Mucosa of rectum (tissue), 2 donors: ENCODE measurements around the gene KAT14.
"Not testable (repeated sequence)": the region's sequence is repeated elsewhere in the genome, so short reads cannot be mapped to it uniquely, and the experiment has no call there.

Experiments
- H3K27ac ChIP-seq, 2 donors: one replicate each; pipeline ENCODE4 v1.7.0; 2013; ENCODE audit warnings: inconsistent platforms in 2 of 2, low read depth in 2 of 2, low read length in 2 of 2
- H3K27me3 ChIP-seq, 2 donors: one replicate each; pipeline ENCODE4 v1.7.0; 2013; ENCODE audit warnings: low read length in 2 of 2; ENCODE audit not compliant: control insufficient read depth in 2 of 2, insufficient read depth in 2 of 2
- H3K36me3 ChIP-seq, 2 donors: one replicate each; pipeline ENCODE4 v1.7.0; 2013; ENCODE audit warnings: low read length in 2 of 2; ENCODE audit not compliant: control insufficient read depth in 2 of 2, insufficient read depth in 2 of 2
- H3K4me1 ChIP-seq, 2 donors: one replicate each; pipeline ENCODE4 v1.7.0; 2013; ENCODE audit warnings: low read length in 2 of 2, mild to moderate bottlenecking in 1 of 2; ENCODE audit not compliant: control insufficient read depth in 2 of 2, insufficient read depth in 2 of 2
- H3K4me3 ChIP-seq, 2 donors: one replicate each; pipeline ENCODE4 v1.7.0; 2013; ENCODE audit warnings: low read length in 2 of 2
- H3K9ac ChIP-seq, 2 donors: one replicate each; pipeline ENCODE4 v1.7.0; 2013; ENCODE audit warnings: low read length in 2 of 2, low read depth in 1 of 2, mild to moderate bottlenecking in 1 of 2
- H3K9me3 ChIP-seq, 2 donors: one replicate each; pipeline ENCODE4 v1.7.0; 2013; ENCODE audit warnings: low read length in 2 of 2; ENCODE audit not compliant: control insufficient read depth in 2 of 2
- donor health status: healthy.
- donor health status: Normal muscosa, but diverticular disease.

KAT14 gene

GRCh38 chr20:18137412-18138265, at the start of gene KAT14, which contains the start of gene PET117:
KAT14 (plus strand) TSS chr20:18137863; CDS start chr20:18142661, 4,798 bp downstream.
PET117 (plus strand) TSS chr20:18137863; CDS start chr20:18137956, 93 bp downstream.
- Histone ChIP-seq H3K27ac (peak within 1 kb of the TSS; percentile 92 to 93), H3K4me1 (peaks cover 22 to 26% of the 10 kb centered on the region in 2 donors), H3K9ac (peak within 1 kb of the TSS; percentile 94), H3K27me3 (no peaks in the 10 kb centered on the region), H3K36me3 (peaks cover 7 to 8% of the 10 kb centered on the region in 2 donors), H3K9me3 (no peaks in the 10 kb centered on the region), H3K4me3 (peak within 1 kb of the TSS; percentile 96)

GRCh38 chr20:18088298-18088697, 49.4 kb upstream of the KAT14 start:
- not testable (repeated sequence) for H3K36me3 ChIP-seq, H3K9ac ChIP-seq, H3K27me3 ChIP-seq, H3K4me3 ChIP-seq, H3K9me3 ChIP-seq, H3K4me1 ChIP-seq, H3K27ac ChIP-seq

DNA sequence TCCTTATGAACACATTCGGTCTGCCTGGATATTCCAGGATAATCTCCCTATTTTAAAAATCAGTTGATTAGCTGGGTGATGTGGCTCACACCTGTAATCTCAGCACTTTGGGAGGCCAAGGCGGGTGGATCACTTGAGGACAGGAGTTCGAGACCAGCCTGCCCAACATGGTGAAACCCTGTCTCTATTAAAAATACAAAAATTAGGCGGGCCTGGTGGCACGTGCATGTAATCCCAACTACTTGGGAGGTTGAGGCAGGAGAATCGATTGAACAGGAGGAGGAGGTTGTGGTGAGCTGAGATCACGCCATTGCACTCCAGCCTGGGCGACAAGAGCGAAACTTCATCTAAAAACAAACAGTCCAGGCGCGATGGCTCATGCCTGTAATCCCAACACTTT, 48.8 kb upstream of the KAT14 start:
- H3K27ac ChIP-seq, H3K4me3 ChIP-seq, H3K4me1 ChIP-seq, H3K27me3 ChIP-seq, H3K9ac ChIP-seq, H3K9me3 ChIP-seq, H3K36me3 ChIP-seq: not testable (repeated sequence)

- no peak overlapping the region for H3K9ac ChIP-seq
- no peaks in the 10 kb centered on the region for H3K36me3 ChIP-seq
- H3K27ac ChIP-seq, result no peak overlapping the region
- peaks cover 0 to 5% of the 10 kb centered on the region in 2 donors for H3K4me1 ChIP-seq
- no peaks in the 10 kb centered on the region for H3K9me3 ChIP-seq
- H3K4me3 ChIP-seq, result no peak overlapping the region
- H3K27me3 ChIP-seq, result no peaks in the 10 kb centered on the region
Observed at GRCh38 chr20:18090044-18090443, 47.6 kb upstream of the KAT14 start.

GRCh38 chr20:18090477-18090876, 47.2 kb upstream of the KAT14 start:
- Histone ChIP-seq H3K9ac (no peak overlapping the region), H3K9me3 (no peaks in the 10 kb centered on the region), H3K27me3 (no peaks in the 10 kb centered on the region), H3K27ac (no peak overlapping the region), H3K4me3 (no peak overlapping the region), H3K4me1 (peaks cover 0 to 5% of the 10 kb centered on the region in 2 donors), H3K36me3 (no peaks in the 10 kb centered on the region)

DNA sequence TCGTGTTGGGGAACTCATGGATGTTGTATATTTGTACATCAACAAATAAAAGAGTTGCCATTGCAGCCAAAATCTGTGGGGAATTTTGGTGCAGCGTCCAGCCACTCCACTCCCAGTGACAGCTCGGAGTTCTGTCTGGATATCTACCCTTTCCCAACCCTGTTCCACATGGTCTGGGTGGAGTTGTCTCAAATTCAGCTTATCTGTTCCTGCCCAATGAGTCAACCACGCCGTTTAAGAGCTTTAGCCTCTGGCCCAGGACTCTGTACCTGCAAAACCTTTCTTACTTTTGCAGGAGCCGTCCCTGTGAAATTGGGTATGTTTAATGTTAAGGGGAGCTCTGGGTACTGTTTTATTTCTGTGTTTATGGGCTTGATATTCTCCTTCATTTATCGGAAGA, 46.0 kb upstream of the KAT14 start:
- no peak overlapping the region for H3K27ac ChIP-seq
- H3K27me3 ChIP-seq, result no peaks in the 10 kb centered on the region
- no peak overlapping the region for H3K9ac ChIP-seq
- no peaks in the 10 kb centered on the region for H3K36me3 ChIP-seq
- no peaks in the 10 kb centered on the region for H3K9me3 ChIP-seq
- H3K4me1 ChIP-seq, result peaks cover 0 to 5% of the 10 kb centered on the region in 2 donors
- H3K4me3 ChIP-seq, result no peak overlapping the region

- Histone ChIP-seq H3K9ac (no peak overlapping the region), H3K9me3 (no peaks in the 10 kb centered on the region), H3K36me3 (no peaks in the 10 kb centered on the region), H3K4me1 (peaks cover 0 to 5% of the 10 kb centered on the region in 2 donors), H3K27me3 (no peaks in the 10 kb centered on the region), H3K4me3 (no peak overlapping the region), H3K27ac (no peak overlapping the region)
Observed at GRCh38 chr20:18092890-18093289, 44.8 kb upstream of the KAT14 start.

DNA sequence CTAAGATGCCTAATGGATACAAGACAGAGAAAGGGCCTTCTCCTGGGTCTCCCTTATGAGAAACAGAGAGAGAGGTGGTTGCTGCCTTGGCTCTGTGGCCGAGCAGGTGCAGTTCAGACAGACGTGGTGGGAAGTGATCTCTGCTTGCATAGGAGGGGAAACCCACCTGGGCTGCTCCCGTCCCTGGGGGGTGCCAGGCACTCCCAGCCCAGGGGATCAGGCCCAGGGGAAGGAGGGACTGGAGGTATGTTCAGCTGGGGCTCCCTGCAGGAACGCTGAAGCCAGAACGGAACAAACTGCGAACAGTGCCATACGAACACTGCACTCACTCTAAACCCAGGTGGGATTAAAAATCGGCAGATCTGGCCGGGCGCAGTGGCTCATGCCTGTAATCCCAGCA, 44.3 kb upstream of the KAT14 start:
- Histone ChIP-seq H3K4me1 (peaks cover 0 to 5% of the 10 kb centered on the region in 2 donors), H3K27ac (no peak overlapping the region)

GRCh38 chr20:18094191-18094590, 43.5 kb upstream of the KAT14 start:
- Histone ChIP-seq H3K4me3 (no peak overlapping the region), H3K27ac (no peak overlapping the region), H3K27me3 (no peaks in the 10 kb centered on the region), H3K9me3 (no peaks in the 10 kb centered on the region), H3K36me3 (no peaks in the 10 kb centered on the region), H3K4me1 (peaks cover 0 to 5% of the 10 kb centered on the region in 2 donors), H3K9ac (no peak overlapping the region)

More for the DNA sequence above, 44.3 kb upstream of the KAT14 start:
- no peak overlapping the region for H3K9ac ChIP-seq
- H3K9me3 ChIP-seq, result no peaks in the 10 kb centered on the region
- H3K36me3 ChIP-seq, result no peaks in the 10 kb centered on the region
- H3K27me3 ChIP-seq, result no peaks in the 10 kb centered on the region
- no peak overlapping the region for H3K4me3 ChIP-seq

DNA sequence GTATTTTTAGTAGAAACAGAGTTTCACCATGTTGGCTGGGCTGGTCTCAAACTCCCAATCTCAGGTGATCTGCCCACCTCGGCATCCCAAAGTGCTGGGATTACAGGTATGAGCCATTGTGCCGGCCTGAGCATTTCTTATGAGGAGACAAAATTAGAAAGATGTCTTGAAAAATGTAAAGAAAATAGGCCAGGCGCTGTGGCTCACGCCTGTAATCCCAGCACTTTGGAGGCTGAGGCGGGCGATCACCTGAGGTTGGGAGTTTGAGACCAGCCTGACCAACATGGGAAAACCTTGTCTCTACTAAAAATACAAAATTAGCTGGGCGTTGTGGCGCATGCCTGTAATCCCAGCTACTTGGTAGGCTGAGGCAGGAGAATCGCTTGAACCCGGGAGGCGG, 37.1 kb upstream of the KAT14 start:
- not testable (repeated sequence) for H3K27ac ChIP-seq, H3K9ac ChIP-seq, H3K9me3 ChIP-seq, H3K27me3 ChIP-seq, H3K4me1 ChIP-seq, H3K4me3 ChIP-seq, H3K36me3 ChIP-seq
